ENCODE data around the gene CENPX.
A peak's percentile ranks its signal among the peaks of the same experiment; 100 is the strongest.
"Not testable (repeated sequence)": the region's sequence is repeated elsewhere in the genome, so short reads cannot be mapped to it uniquely, and the experiment has no call there.

Gene CENPX

DNA sequence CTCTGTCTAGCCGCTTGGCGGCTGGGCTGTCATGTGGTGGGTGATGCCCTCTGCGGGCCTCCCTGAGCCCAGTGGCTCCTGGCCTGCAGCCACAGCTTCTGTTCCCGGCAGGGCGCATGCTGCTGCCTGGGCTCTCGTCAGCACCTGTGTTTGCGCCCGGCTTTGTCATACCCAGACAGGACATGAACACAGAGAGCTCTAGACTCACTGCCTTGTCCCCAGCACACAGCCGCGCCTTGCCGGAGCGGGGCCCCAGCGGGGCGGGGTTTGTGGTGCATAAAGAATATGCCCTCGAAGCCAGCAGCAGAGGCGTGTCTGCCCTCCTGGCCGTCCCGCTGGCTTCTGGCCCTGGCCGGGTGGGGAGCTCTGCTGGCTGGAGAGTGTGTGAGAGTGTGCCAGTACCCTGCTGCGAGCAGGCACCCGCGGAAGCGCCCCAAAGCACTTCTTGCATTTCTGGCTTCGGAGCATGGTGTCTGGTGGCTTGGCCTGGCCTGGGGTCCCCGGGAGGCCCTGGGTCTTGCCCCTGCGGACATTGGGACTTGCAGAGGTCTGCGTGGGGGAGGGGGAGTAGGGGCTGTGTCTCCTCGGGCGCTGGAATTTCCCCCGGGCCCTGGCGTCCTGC lies 30.9 kb downstream of the CENPX start:
- Mint-ChIP-seq H3K36me3 (ENCODE audit: low read depth) (peaks cover 2% of the 10 kb centered on the region), H3K4me3 (no peak overlapping the region), H3K4me1 (ENCODE audit: low read depth) (no peaks in the 10 kb centered on the region), H3K9me3 (no peaks in the 10 kb centered on the region), H3K27ac (no peak overlapping the region), H3K27me3 (ENCODE audit: low read depth) (no peaks in the 10 kb centered on the region)
- no peak for DNase-seq (ENCODE audit: low spot score)

DNA sequence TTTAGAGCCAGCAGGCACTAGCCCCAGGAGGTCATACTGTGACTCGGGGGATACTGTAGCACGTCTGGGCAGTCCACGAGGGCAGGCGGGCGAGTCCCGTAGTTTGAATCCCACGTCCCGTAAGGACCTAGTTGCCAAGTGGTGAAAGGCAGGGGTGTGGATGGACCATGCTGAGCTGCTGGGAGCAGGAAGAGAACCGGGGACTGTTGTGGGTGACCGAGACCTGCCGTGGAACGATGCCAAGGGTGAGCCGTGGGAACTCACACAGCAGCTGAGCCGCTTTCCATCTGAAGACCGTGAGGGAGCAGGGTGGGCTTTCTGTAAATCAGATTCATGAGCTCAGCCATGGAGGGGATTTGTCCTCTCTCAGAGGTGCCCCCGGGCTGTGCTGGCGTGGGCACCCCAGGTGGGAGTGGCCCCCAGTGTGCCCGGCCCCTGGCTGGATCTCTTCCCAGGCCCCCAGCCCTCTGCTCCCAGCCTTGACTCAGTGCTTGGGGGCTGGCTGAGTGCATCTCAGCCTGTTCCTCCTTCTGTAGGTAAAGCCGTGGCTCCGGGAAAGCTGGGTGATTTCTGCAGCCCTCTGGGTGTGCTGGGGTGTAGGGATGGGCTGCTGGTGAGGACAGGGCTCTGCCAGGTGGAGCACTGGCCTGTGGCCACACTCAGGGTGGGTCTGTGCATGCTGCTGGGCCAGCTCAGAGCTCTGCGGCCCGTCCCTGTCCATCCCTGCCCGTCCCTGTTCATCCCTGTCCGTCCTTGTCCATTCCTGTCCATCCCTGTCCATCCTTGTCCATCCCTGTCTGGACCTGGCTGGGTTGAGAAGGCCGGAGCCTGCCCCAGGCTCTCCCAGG lies 31.6 kb downstream of the CENPX start:
- no peak overlapping the region for H3K27ac Mint-ChIP-seq
- H3K4me3 Mint-ChIP-seq = no peak overlapping the region
- DNase-seq (ENCODE audit: low spot score) = no peak
- H3K36me3 Mint-ChIP-seq (ENCODE audit: low read depth) = peaks cover 6% of the 10 kb centered on the region
- no peaks in the 10 kb centered on the region for H3K9me3 Mint-ChIP-seq
- H3K4me1 Mint-ChIP-seq (ENCODE audit: low read depth) = no peaks in the 10 kb centered on the region
- no peaks in the 10 kb centered on the region for H3K27me3 Mint-ChIP-seq (ENCODE audit: low read depth)

DNA sequence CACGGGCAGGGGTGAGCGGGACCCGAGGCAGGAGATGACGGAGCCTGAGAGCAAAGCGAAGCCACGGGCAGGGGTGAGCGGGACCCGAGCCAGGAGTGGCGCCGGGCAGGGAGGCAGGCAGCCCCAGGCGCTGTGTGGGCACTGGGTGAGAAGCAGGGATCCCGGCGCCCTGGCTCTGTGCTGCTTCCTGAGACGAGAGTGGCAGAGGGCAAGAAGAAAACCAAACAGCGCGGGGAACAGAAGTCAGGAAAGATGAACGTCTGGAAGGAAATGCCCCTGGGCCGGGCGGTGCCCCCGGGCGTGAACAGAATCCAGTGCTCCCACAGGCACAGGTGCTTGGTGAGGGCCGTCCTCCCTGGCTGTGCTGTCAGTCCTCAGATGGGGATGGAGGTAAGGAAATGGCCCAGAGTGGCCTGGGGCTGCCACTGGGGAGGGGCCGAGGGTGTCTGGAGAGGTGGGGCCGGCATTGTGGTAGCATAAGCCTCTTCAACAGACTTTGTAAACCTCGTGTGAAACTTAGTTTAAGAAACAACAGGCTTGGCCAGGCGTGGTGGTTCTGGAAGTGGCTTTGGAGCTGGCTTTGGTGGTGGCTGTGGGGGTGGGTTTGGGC lies 35.4 kb downstream of the CENPX start:
- no peak for DNase-seq (ENCODE audit: low spot score)
- Mint-ChIP-seq H3K27me3 (ENCODE audit: low read depth) (no peaks in the 10 kb centered on the region), H3K27ac (no peak overlapping the region), H3K9me3 (no peaks in the 10 kb centered on the region), H3K36me3 (ENCODE audit: low read depth) (peaks cover 16% of the 10 kb centered on the region), H3K4me1 (ENCODE audit: low read depth) (peaks cover 2% of the 10 kb centered on the region), H3K4me3 (no peak overlapping the region)

DNA sequence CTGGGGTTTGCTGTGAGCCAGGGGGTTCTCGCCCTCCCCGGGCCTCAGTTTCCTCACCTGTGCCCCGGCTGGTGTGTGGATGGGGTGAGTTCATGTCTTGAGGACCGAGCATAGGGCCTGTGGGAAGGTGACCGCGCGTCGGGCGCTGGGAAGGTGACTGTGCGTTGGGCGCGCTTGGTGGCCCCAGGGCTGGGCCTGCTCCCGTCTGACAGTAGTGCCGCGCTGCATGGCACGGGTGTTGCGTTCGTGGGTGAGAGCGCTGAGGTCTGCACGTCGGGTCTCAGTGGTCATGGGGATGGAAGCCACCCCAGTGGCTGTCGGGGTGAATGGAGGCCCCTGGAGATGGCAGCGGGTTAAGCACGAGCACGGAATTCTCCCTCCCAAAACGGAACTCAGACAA lies 36.1 kb downstream of the CENPX start:
- peaks cover 2% of the 10 kb centered on the region for H3K4me1 Mint-ChIP-seq (ENCODE audit: low read depth)
- H3K27me3 Mint-ChIP-seq (ENCODE audit: low read depth) = no peaks in the 10 kb centered on the region
- H3K27ac Mint-ChIP-seq = no peak overlapping the region
- H3K9me3 Mint-ChIP-seq = no peaks in the 10 kb centered on the region
- H3K4me3 Mint-ChIP-seq = no peak overlapping the region
- no peak for DNase-seq (ENCODE audit: low spot score)
- H3K36me3 Mint-ChIP-seq (ENCODE audit: low read depth) = peaks cover 16% of the 10 kb centered on the region

DNA sequence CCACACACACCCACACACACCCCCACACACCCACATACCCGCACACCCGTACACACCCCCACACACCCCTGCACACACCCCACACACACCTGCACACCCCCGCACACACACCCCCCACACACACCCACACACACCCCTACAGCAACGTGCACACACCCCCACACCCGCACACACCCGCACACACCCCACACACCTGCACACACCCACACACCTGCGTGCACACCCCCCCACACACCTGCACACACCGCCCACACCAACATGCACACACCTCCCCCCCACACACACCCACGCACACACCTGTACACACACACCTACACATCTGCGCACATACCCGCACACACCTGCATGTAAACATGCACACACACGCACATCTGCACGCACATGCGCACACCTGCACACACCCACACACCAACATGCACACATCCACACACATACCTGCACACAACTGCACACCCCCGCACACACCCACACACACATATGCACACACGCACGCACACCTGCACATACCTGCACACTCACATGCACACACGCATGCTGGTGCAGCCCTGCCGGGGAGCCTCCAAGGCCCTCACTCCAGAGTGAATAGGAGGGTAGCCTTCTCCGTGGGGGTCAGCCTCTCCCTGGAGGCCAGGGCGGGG lies 37.8 kb downstream of the CENPX start:
- peaks cover 12% of the 10 kb centered on the region for H3K4me1 Mint-ChIP-seq (ENCODE audit: low read depth)
- DNase-seq (ENCODE audit: low spot score) = no peak
- no peaks in the 10 kb centered on the region for H3K27me3 Mint-ChIP-seq (ENCODE audit: low read depth)
- no peak overlapping the region for H3K4me3 Mint-ChIP-seq
- H3K9me3 Mint-ChIP-seq = no peaks in the 10 kb centered on the region
- no peak overlapping the region for H3K27ac Mint-ChIP-seq
- peaks cover 21% of the 10 kb centered on the region for H3K36me3 Mint-ChIP-seq (ENCODE audit: low read depth)

DNA sequence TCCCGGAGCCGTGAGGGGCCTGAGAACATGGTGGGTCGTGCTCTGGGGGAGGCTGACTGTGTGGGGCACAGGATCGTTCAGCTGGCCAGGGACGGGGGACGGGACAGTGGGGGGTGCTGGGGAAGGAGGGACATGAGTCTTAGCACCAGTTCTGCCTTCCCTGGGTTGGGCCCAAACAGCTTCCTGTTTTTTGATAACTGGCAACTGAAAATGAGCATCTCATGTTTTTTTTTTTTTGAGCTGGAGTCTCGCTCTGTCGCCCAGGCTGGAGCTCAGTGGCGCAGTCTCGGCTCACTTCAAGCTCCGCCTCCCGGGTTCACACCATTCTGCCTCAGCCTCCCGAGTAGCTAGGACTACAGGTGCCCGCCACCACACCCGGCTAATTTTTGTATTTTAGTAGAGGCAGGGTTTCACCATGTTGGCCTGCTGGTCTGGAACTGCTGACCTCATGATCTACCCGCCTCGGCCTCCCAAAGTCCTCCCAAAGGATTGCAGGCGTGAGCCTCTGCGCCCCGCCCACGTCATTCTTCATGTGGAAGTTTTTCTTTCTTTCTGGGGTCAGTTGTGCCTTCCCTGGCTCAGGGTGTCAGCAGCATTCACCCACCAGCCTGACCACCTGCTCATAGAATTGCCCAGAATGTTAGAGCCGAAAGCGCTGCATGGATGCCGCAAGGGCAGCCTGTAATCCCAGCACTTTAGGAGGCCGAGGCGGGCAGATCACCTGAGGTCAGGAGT lies 38.9 kb downstream of the CENPX start:
- peaks cover 27% of the 10 kb centered on the region for H3K36me3 Mint-ChIP-seq (ENCODE audit: low read depth)
- H3K27ac Mint-ChIP-seq = no peak overlapping the region
- H3K27me3 Mint-ChIP-seq (ENCODE audit: low read depth) = no peaks in the 10 kb centered on the region
- no peaks in the 10 kb centered on the region for H3K9me3 Mint-ChIP-seq
- H3K4me1 Mint-ChIP-seq (ENCODE audit: low read depth) = peaks cover 18% of the 10 kb centered on the region
- DNase-seq (ENCODE audit: low spot score) = no peak
- H3K4me3 Mint-ChIP-seq = no peak overlapping the region

DNA sequence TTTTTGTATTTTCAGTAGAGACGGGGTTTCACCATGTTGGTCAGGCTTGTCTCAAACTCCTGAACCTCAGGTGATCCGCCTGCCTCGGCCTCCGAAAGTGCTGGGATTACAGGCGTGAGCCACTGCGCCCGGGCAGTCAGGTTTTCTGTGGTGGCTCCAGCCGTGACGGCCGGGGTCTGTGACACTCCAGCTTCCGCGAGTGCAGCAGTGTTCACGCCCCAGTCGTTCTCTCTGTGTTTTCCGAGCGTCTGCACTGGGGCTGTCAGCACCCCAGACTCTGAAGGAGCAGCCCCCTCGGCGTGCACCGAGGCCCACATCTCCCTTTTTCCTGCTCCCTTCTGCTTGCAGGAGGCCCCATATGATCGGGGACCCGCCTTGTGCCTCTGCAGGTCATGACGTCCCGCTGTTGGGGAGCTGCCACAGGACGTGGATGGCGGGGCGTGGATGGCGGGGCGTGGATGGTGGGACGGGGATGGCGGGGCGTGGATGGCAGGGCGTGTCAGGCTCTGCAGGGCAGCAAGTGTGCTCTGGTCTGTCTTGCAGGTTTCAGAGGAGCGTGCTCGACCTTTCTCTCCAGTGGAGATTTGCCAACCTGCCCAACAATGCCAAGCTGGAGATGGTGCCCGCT lies 39.6 kb downstream of the CENPX start:
- no peaks in the 10 kb centered on the region for H3K9me3 Mint-ChIP-seq
- peaks cover 27% of the 10 kb centered on the region for H3K36me3 Mint-ChIP-seq (ENCODE audit: low read depth)
- no peak overlapping the region for H3K27ac Mint-ChIP-seq
- H3K4me1 Mint-ChIP-seq (ENCODE audit: low read depth) = peaks cover 19% of the 10 kb centered on the region
- H3K27me3 Mint-ChIP-seq (ENCODE audit: low read depth) = no peaks in the 10 kb centered on the region
- no peak for DNase-seq (ENCODE audit: low spot score)
- H3K4me3 Mint-ChIP-seq = no peak overlapping the region

DNA sequence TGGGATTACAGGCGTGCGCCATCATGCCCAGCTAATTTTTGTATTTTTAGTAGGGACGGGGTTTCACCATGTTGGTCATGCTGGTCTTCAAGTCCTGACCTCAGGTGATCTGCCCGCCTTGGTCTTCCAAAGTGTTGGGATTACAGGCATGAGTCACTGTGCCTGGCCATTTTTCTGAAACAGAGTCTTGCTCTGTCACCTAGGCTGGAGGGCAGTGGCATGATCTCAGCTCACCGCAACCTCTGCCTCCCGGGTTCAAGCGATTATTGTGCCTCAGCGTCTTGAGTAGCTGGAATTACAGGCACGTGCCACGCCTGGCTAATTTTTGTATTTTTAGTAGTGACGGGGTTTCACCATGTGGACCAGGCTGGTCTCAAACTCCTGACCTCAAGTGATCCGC lies 41.2 kb downstream of the CENPX start:
- not testable (repeated sequence) for H3K9me3 Mint-ChIP-seq; H3K27ac Mint-ChIP-seq; H3K4me3 Mint-ChIP-seq; DNase-seq (ENCODE audit: low spot score); H3K27me3 Mint-ChIP-seq (ENCODE audit: low read depth)
- Mint-ChIP-seq H3K36me3 (ENCODE audit: low read depth) (peaks cover 24% of the 10 kb centered on the region), H3K4me1 (ENCODE audit: low read depth) (peaks cover 21% of the 10 kb centered on the region)

DNA sequence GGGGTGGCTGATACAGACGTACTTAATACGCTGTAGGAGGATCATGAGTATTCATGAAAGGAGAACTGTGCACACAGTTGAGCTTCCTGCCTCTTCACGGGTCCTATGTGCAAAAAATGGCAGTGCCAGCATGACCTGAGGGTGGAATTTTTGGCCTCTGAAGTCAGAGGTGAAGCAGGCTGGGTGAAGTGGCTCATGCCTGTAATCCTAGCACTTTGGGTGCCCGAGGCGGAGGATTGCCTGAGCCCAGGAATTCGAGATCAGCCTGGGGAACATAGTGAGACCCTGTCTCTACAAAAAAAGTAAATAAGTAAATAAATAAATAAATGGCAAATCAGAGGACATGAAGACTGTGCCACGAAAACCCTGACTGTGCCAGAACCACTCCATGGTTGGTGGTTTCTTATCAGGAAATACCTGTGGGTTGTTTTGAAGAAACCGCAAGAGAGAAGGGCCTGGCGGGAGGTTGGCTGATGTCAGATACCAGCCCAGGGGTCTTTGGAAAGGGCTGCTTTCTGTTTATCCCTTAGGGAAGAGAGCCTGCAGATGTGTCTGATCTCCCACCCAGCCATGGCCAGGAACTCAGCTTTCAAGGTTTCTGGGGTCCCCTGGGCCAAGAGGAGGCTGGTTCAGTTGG lies 41.9 kb downstream of the CENPX start:
- H3K27ac Mint-ChIP-seq = no peak overlapping the region
- no peaks in the 10 kb centered on the region for H3K9me3 Mint-ChIP-seq
- H3K27me3 Mint-ChIP-seq (ENCODE audit: low read depth) = peaks cover 3% of the 10 kb centered on the region
- peaks cover 18% of the 10 kb centered on the region for H3K36me3 Mint-ChIP-seq (ENCODE audit: low read depth)
- DNase-seq (ENCODE audit: low spot score) = no peak
- H3K4me1 Mint-ChIP-seq (ENCODE audit: low read depth) = peaks cover 24% of the 10 kb centered on the region
- H3K4me3 Mint-ChIP-seq = no peak overlapping the region

DNA sequence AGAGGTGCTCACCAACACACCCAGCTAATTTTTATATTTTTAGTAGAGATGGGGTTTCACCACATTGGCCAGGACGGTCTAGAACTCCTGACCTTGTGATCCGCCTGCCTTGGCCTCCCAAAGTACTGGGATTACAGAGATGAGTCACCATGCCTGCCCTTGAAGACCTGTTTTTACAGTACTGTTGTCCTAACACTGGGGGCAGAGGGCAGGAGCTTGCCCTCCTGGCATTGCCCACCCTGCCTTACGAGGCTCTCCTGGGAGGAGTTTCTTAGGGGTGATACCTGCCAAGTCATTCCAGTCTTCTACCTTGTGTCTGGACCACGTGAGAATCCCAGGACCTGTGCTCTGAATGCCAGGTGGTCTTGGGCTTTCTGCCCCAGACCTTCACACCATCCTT lies 42.6 kb downstream of the CENPX start:
- DNase-seq (ENCODE audit: low spot score) = no peak
- H3K36me3 Mint-ChIP-seq (ENCODE audit: low read depth) = peaks cover 13% of the 10 kb centered on the region
- no peak overlapping the region for H3K27ac Mint-ChIP-seq
- peaks cover 3% of the 10 kb centered on the region for H3K27me3 Mint-ChIP-seq (ENCODE audit: low read depth)
- peaks cover under 1% of the 10 kb centered on the region for H3K9me3 Mint-ChIP-seq
- peaks cover 24% of the 10 kb centered on the region for H3K4me1 Mint-ChIP-seq (ENCODE audit: low read depth)
- H3K4me3 Mint-ChIP-seq = peak overlapping the region; percentile 24

DNA sequence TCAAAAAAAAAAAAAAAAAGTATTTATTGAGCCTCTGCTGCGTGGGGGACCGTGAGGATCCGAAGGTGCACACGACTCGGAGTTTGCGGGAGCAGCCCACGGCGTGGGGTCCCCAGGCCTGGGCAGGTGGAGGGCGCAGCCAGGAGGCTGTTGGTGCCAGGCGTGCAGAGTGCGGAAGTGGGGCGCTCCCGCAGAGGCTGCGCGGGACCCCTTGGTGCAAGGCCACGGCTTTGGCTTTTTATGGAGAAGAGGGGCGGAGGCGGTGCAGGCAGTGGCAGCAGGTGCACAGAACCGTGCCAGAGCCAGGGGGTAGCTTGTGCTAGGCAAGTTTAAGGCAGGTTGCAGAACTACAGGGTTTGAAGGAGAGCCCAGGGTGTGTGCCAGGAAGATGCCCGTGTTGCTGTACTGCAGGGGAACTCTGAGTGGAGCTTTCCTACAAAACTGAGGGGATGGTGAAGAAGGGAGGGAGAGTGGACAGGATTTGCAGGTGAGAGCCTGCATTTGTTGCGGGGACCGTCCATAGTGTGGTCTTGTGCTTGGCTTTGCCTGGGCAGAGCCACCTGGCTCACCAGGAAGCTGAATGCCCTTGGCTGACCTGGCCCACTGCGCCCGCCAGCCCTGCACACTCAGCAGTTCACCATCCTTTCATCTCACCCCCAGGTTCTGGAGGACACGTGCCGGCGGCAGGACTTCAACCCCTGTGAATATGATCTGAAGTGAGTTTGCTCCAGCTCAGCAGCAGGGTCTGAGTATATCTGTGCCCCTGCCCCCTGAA lies 44.0 kb downstream of the CENPX start:
- peaks cover 9% of the 10 kb centered on the region for H3K27me3 Mint-ChIP-seq (ENCODE audit: low read depth)
- peaks cover 22% of the 10 kb centered on the region for H3K4me1 Mint-ChIP-seq (ENCODE audit: low read depth)
- peaks cover 10% of the 10 kb centered on the region for H3K36me3 Mint-ChIP-seq (ENCODE audit: low read depth)
- H3K9me3 Mint-ChIP-seq = peaks cover 4% of the 10 kb centered on the region
- no peak for DNase-seq (ENCODE audit: low spot score)
- peak overlapping the region; percentile 59 for H3K4me3 Mint-ChIP-seq
- peak overlapping the region; percentile 58 for H3K27ac Mint-ChIP-seq

DNA sequence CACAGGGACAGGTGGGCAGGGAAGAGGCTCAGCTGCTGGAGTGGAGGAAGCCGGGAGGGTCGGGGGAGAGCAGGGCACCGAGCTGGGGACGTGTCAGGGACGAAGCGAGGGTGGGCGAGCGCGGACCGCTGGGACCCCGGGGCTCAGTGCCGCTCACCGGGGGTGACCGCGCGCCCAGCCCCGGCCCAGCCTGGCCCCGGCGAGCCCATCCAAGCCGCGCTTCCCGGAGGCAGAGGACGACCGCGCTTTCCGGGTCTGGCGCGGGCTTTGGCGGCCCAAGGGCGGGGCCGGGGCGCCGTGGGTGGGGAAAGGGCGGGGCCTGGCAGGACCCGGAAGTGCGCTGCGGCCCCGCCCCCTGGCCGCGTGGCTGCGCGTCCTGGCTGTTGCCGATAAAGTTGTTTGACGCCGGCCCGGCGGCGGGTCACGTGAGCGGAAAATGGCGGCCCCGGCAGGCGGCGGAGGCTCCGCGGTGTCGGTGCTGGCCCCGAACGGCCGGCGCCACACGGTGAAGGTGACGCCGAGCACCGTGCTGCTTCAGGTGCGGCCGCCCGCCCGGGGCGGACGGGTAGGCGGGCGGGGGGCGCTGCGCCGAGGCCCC lies 45.4 kb downstream of the CENPX start, which contains the start of gene ASPSCR1:
TSS of gene ASPSCR1 (plus strand) at position 419 of the 598 bp plus-strand sequence. CDS start at position 437, 18 bp downstream.
- Mint-ChIP-seq H3K4me1 (ENCODE audit: low read depth) (peaks cover 22% of the 10 kb centered on the region), H3K36me3 (ENCODE audit: low read depth) (peaks cover 10% of the 10 kb centered on the region), H3K27me3 (ENCODE audit: low read depth) (peaks cover 11% of the 10 kb centered on the region), H3K9me3 (peaks cover 4% of the 10 kb centered on the region), H3K4me3 (peak within 1 kb of the TSS; percentile 98), H3K27ac (peak within 1 kb of the TSS; percentile 98)
- DNase-seq (ENCODE audit: low spot score) = peak; percentile 88
